Measurements from ENCODE around the gene HSPA12A.

Gene HSPA12A

DNA sequence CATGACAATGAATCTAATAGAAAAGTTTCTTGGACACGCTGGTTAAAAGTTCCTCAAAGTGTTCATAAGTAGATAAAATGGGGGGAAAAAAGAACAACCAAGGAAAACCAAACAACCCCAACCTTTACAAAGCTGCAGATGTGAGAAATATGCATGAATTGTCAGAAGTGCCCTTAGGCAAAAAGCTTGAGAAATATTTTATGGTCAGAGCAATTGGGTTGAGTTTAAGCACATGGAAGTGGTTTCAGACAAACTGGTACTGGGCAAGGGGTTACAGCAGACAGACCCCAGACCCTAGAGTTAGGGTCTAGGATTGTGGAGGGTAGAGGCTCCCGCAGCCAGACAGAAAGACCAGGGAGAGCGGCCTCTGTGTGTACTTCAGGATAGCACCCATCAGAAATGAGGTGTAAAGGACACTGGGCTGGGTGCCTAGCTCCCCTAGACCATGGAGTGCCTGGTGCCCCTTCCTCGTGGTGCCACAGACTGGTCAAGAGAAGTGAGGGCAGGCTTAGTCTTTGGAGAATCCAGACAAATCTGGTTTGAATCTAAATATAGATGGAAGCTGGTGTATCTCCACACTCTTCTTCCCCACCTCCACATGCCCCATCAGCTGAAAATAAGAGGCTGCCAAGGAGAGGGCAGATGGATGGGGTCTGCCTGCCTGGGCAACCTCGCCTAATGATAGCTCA is 84.4 kb downstream of the HSPA12A start:
- TF ChIP-seq, protein P1, sequence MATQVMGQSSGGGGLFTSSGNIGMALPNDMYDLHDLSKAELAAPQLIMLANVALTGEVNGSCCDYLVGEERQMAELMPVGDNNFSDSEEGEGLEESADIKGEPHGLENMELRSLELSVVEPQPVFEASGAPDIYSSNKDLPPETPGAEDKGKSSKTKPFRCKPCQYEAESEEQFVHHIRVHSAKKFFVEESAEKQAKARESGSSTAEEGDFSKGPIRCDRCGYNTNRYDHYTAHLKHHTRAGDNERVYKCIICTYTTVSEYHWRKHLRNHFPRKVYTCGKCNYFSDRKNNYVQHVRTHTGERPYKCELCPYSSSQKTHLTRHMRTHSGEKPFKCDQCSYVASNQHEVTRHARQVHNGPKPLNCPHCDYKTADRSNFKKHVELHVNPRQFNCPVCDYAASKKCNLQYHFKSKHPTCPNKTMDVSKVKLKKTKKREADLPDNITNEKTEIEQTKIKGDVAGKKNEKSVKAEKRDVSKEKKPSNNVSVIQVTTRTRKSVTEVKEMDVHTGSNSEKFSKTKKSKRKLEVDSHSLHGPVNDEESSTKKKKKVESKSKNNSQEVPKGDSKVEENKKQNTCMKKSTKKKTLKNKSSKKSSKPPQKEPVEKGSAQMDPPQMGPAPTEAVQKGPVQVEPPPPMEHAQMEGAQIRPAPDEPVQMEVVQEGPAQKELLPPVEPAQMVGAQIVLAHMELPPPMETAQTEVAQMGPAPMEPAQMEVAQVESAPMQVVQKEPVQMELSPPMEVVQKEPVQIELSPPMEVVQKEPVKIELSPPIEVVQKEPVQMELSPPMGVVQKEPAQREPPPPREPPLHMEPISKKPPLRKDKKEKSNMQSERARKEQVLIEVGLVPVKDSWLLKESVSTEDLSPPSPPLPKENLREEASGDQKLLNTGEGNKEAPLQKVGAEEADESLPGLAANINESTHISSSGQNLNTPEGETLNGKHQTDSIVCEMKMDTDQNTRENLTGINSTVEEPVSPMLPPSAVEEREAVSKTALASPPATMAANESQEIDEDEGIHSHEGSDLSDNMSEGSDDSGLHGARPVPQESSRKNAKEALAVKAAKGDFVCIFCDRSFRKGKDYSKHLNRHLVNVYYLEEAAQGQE (IDR thresholded peaks at IDR 0.05; ENCODE audit: low read depth), result no peak
- no peak for TF ChIP-seq CREB1 (IDR thresholded peaks at IDR 0.05; ENCODE audit: low read depth)
- no peak for TF ChIP-seq NFIC (IDR thresholded peaks at IDR 0.05)

DNA sequence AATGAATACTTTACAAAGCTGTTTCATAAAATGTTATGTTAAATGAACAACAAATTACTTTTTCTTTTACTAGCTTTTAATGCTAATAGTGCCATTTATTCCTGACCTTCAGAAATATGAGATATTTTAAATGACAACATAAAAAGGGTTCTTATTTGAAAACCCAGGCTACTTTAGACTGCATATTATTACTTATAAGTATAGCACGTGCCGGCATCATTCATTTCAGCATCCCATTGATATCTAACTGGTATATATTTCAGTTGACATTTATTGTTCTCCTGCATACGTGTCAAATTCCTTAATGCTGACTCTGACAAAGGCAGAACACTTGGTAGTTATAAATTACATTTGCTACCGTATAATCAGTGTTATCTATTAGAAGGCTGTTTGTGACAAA is 86.3 kb downstream of the HSPA12A start:
- TF ChIP-seq EP300 (IDR thresholded peaks at IDR 0.05; ENCODE audit: borderline replicate concordance) (no peak), RAD21 (IDR thresholded peaks at IDR 0.05; ENCODE audit: low read depth) (no peak), CEBPB (IDR thresholded peaks at IDR 0.05) (no peak)
- TF ChIP-seq, protein P2, sequence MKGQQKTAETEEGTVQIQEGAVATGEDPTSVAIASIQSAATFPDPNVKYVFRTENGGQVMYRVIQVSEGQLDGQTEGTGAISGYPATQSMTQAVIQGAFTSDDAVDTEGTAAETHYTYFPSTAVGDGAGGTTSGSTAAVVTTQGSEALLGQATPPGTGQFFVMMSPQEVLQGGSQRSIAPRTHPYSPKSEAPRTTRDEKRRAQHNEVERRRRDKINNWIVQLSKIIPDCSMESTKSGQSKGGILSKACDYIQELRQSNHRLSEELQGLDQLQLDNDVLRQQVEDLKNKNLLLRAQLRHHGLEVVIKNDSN (IDR thresholded peaks at IDR 0.05), result no peak

DNA sequence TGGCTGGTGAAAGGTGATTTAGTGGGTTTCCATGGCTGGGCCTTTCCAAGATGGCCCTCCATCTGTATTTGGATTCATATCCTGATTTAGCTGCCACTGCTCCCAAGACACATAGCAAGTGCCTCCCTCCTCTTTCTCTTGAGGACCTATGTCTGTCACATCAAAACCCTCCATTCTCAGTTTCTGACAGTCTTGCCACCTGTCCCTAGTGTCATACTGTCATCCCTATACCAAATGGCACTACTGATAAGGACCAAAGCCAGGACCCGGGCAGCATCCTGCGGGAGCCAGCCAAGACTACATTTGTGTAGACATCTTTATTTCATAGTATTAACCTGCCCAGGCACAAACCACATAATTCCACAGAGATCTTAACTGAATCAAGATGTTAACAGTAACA is 86.8 kb downstream of the HSPA12A start:
- TF ChIP-seq RAD21 (IDR thresholded peaks at IDR 0.05; ENCODE audit: low read depth), result no peak
- TF ChIP-seq, protein P1 (IDR thresholded peaks at IDR 0.05; ENCODE audit: low read depth), result no peak
- no peak for TF ChIP-seq CEBPB (IDR thresholded peaks at IDR 0.05)
- no peak for TF ChIP-seq CREB1 (IDR thresholded peaks at IDR 0.05; ENCODE audit: low read depth)
- TF ChIP-seq, protein P3, sequence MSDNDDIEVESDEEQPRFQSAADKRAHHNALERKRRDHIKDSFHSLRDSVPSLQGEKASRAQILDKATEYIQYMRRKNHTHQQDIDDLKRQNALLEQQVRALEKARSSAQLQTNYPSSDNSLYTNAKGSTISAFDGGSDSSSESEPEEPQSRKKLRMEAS (IDR thresholded peaks at IDR 0.05), result no peak
- no peak for TF ChIP-seq EGR1 (IDR thresholded peaks at IDR 0.05)
- no peak for TF ChIP-seq YY1 (IDR thresholded peaks at IDR 0.05; ENCODE audit: low read depth)
- no peak for TF ChIP-seq EP300 (IDR thresholded peaks at IDR 0.05; ENCODE audit: borderline replicate concordance)
- TF ChIP-seq TCF12 (IDR thresholded peaks at IDR 0.05; ENCODE audit: low read depth), result no peak
- TF ChIP-seq, protein P2 (IDR thresholded peaks at IDR 0.05), result no peak
- no peak for TF ChIP-seq ZBTB7A (IDR thresholded peaks at IDR 0.05; ENCODE audit: low read depth)
- no peak for TF ChIP-seq TAF1 (IDR thresholded peaks at IDR 0.05; ENCODE audit: low read depth)

DNA sequence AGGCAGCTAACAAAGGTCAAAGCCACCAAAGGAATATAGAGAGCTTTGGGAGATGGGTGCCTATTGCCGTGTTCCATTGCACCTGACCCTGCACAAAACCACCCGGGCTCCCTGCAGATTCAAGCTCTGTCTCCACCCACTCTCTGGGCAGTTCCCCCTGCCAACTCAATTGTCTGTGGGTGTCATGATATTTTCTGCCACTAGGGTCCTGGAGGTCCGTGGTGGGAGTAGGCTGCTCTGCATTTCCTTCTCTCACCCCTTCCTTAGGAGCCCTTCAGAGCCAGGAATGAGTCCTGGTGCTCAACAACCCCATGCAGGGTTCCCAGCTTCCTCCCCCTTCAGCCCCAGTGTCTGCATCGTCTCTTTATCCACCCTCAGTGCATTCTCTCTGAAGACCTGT is 87.5 kb downstream of the HSPA12A start:
- no peak for TF ChIP-seq YY1 (IDR thresholded peaks at IDR 0.05; ENCODE audit: low read depth)
- no peak for TF ChIP-seq TEAD4 (IDR thresholded peaks at IDR 0.05)
- TF ChIP-seq CREB1 (IDR thresholded peaks at IDR 0.05; ENCODE audit: low read depth), result no peak
- TF ChIP-seq, protein P2 (IDR thresholded peaks at IDR 0.05), result no peak
- TF ChIP-seq EP300 (IDR thresholded peaks at IDR 0.05; ENCODE audit: borderline replicate concordance), result no peak
- no peak for TF ChIP-seq TCF12 (IDR thresholded peaks at IDR 0.05; ENCODE audit: low read depth)

DNA sequence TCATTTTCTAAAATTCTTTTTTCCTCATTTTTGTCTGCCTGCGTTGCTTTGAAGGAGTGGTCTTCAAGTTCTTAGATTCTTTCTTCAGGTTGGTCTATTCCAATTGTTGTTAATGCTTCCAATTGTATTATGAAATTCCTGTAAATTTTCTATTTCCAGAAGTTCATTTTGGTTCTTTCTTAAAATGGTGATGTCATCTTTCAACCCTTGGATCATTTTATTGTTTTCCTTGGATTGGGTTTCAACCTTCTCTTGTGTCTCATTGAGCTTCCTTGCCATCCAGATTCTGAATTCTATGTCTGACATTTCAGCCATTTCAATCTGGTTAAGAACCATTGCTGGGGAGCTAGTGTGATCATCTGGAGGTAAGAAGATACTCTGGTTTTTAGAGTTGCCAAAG is 88.5 kb downstream of the HSPA12A start:
- TF ChIP-seq, protein P3 (IDR thresholded peaks at IDR 0.05), result no peak
- no peak for TF ChIP-seq TEAD4 (IDR thresholded peaks at IDR 0.05)
- TF ChIP-seq YY1 (IDR thresholded peaks at IDR 0.05; ENCODE audit: low read depth), result no peak
- no peak for TF ChIP-seq EGR1 (IDR thresholded peaks at IDR 0.05)
- no peak for TF ChIP-seq CEBPB (IDR thresholded peaks at IDR 0.05)
- TF ChIP-seq ZBTB7A (IDR thresholded peaks at IDR 0.05; ENCODE audit: low read depth), result no peak
- TF ChIP-seq, protein P1 (IDR thresholded peaks at IDR 0.05; ENCODE audit: low read depth), result no peak
- TF ChIP-seq TCF12 (IDR thresholded peaks at IDR 0.05; ENCODE audit: low read depth), result no peak
- no peak for TF ChIP-seq TAF1 (IDR thresholded peaks at IDR 0.05; ENCODE audit: low read depth)
- TF ChIP-seq EP300 (IDR thresholded peaks at IDR 0.05; ENCODE audit: borderline replicate concordance), result no peak
- no peak for TF ChIP-seq CREB1 (IDR thresholded peaks at IDR 0.05; ENCODE audit: low read depth)
- TF ChIP-seq NFIC (IDR thresholded peaks at IDR 0.05), result no peak
- no peak for TF ChIP-seq RAD21 (IDR thresholded peaks at IDR 0.05; ENCODE audit: low read depth)
- no peak for TF ChIP-seq FOXM1 (IDR thresholded peaks at IDR 0.05; ENCODE audit: borderline replicate concordance, low read depth)
